HCT116 (cell line): ENCODE results near the gene LYSMD2. TPM values are rescaled to one million over a fixed set of nuclear protein-coding genes. Genes with fewer than 3 reads are reported as not detected.

Experiments
- ATAC-seq: fragments of 200-7000 bp; cut with Tn5 transposase; 2 replicates; pipeline ENCODE4 v1.9.1; 2020; ENCODE audit warnings: mild to moderate bottlenecking, moderate library complexity
- BruUV-seq: library from RNA; stranded (reverse); fragments of 400-500 nt; replicated peaks from 2 replicates; lab custom pipeline; 2021; lab: Mats Ljungman, UMichigan
- CTCF ChIA-PET: fragments of 300-600 bp; sonication (Branson Sonifier 250); formaldehyde crosslinking; loops from one replicate; lab custom pipeline; 2021; ENCODE audit warnings: antibody characterized with exemption; lab: Charles Lee
- POLR2A ChIA-PET: fragments of 300-600, 350-600 bp; sonication (Branson Sonifier 250); formaldehyde crosslinking; loops from one replicate; lab custom pipeline; 2021; ENCODE audit warnings: antibody characterized with exemption; lab: Charles Lee
- RAD21 ChIA-PET, 2 experiments: fragments of 300-600 bp; sonication (Branson Sonifier 250); formaldehyde crosslinking; loops; one replicate each; lab custom pipeline; 2023; ENCODE audit warnings: low total read pairs in 2 of 2; ENCODE audit not compliant: uncharacterized antibody in 2 of 2, unreplicated experiment in 2 of 2, low non-redundant PET in 1 of 2; lab: Charles Lee
- DNase-seq: peaks from one replicate; pipeline ENCODE4 v3.0.0-alpha.2; 2010; ENCODE audit warnings: low read depth, low spot score
- H2AFZ ChIP-seq: fragments of 200-600 bp; shearing (Covaris generic), sonication (generic); 2 replicates; pipeline ENCODE4 v1.6.1; 2017; ENCODE audit warnings: low read depth, mixed run types, mixed read lengths, antibody characterized with exemption, low read length; ENCODE audit not compliant: poor library complexity, severe bottlenecking
- H3K27ac ChIP-seq: 2 replicates; pipeline ENCODE4 v1.5.1; 2012; ENCODE audit warnings: low read depth, low read length
- H3K27me3 ChIP-seq: fragments of 200-600 bp; sonication (generic); 2 replicates; pipeline ENCODE4 v1.6.1; 2016; ENCODE audit warnings: mixed run types, low read length, mixed read lengths; ENCODE audit not compliant: insufficient read depth
- H3K36me3 ChIP-seq, 2 experiments: fragments of 200-500 bp in 1 of 2; fragments of 200-600 bp in 1 of 2; sonication (Bioruptor generic) in 1 of 2; sonication (generic) in 1 of 2; 2 replicates each; pipeline versions ENCODE4 v1.5.1 to v1.6.1; 2014 to 2016; ENCODE audit warnings: low read length in 2 of 2, inconsistent platforms in 1 of 2, mixed read lengths in 1 of 2, mixed run types in 1 of 2; ENCODE audit not compliant: insufficient read depth in 2 of 2, control insufficient read depth in 1 of 2
- H3K4me1 ChIP-seq, 2 experiments: fragments of 200-600 bp in 1 of 2; sonication (generic) in 1 of 2; 2 replicates each; pipeline versions ENCODE4 v1.5.1 to v1.6.1; 2012 to 2017; ENCODE audit warnings: low read length in 2 of 2, inconsistent platforms in 1 of 2, mild to moderate bottlenecking in 1 of 2, mixed read lengths in 1 of 2, mixed run types in 1 of 2, moderate library complexity in 1 of 2; ENCODE audit not compliant: insufficient read depth in 2 of 2, control insufficient read depth in 1 of 2
- H3K4me2 ChIP-seq: fragments of 200-600 bp; sonication (generic); 2 replicates; pipeline ENCODE4 v1.6.1; 2017; ENCODE audit warnings: mixed run types, low read length, mixed read lengths
- H3K4me3 ChIP-seq, 2 experiments: fragments of 200-600 bp in 1 of 2; sonication (generic) in 1 of 2; replicated peaks in 1 of 2; 2 replicates each; pipeline ENCODE4 v1.5.1; 2011 to 2016; ENCODE audit warnings: low read length in 2 of 2, control low read depth in 1 of 2, low read depth in 1 of 2, mild to moderate bottlenecking in 1 of 2, mixed read lengths in 1 of 2, mixed run types in 1 of 2
- H3K79me2 ChIP-seq: fragments of 200-600 bp; sonication (generic); 2 replicates; pipeline ENCODE4 v1.6.1; 2017; ENCODE audit warnings: mild to moderate bottlenecking, mixed run types, low read length, moderate library complexity, mixed read lengths; ENCODE audit not compliant: insufficient read depth
- H3K9ac ChIP-seq: fragments of 200-600 bp; sonication (generic); 2 replicates; pipeline ENCODE4 v1.6.1; 2016; ENCODE audit warnings: low read length, mixed read lengths
- H3K9me2 ChIP-seq: fragments of 200-600 bp; sonication (generic), shearing (Covaris generic); 2 replicates; pipeline ENCODE4 v1.6.1; 2017; ENCODE audit warnings: mixed run types, mild to moderate bottlenecking, moderate library complexity; ENCODE audit not compliant: insufficient read depth
- H3K9me3 ChIP-seq, 2 experiments: fragments of 200-500 bp in 1 of 2; fragments of 200-600 bp in 1 of 2; sonication (Bioruptor generic) in 1 of 2; sonication (generic) in 1 of 2; 2 replicates each; pipeline ENCODE4 v1.6.1; 2014 to 2017; ENCODE audit warnings: low read length in 2 of 2, mixed read lengths in 2 of 2, inconsistent platforms in 1 of 2, low read depth in 1 of 2, mild to moderate bottlenecking in 1 of 2, mixed run types in 1 of 2, moderate library complexity in 1 of 2; ENCODE audit not compliant: control insufficient read depth in 1 of 2, insufficient read depth in 1 of 2
- H4K20me1 ChIP-seq: fragments of 200-600 bp; sonication (generic), shearing (Covaris generic); 2 replicates; pipeline ENCODE4 v1.6.1; 2017; ENCODE audit warnings: mixed run types, mild to moderate bottlenecking, moderate library complexity; ENCODE audit not compliant: insufficient read depth
- ATF3 ChIP-seq: IDR thresholded peaks from 2 replicates; pipeline ENCODE4 v1.6.1; 2012
- CBX3 ChIP-seq: IDR thresholded peaks from 2 replicates; pipeline ENCODE4 v1.6.1; 2012; ENCODE audit warnings: low read depth
- CEBPB ChIP-seq: IDR thresholded peaks from 2 replicates; pipeline ENCODE4 v1.6.1; 2012; ENCODE audit warnings: low read depth
- CTCF ChIP-seq, 3 experiments: fragments of 200-600 bp in 1 of 3; sonication (generic) in 1 of 3; IDR thresholded peaks in 2 of 3; conservative IDR thresholded peaks in 1 of 3; 2 replicates each; pipeline ENCODE4 v1.5.1; 2012 to 2017; ENCODE audit warnings: low read depth in 2 of 3, low read length in 2 of 3, antibody characterized with exemption in 1 of 3, borderline replicate concordance in 1 of 3, control low read depth in 1 of 3, mild to moderate bottlenecking in 1 of 3, mixed read lengths in 1 of 3, mixed run types in 1 of 3, moderate library complexity in 1 of 3; ENCODE audit not compliant: insufficient read depth in 1 of 3
- EGR1 ChIP-seq: IDR thresholded peaks from 2 replicates; pipeline ENCODE4 v1.6.1; 2012; ENCODE audit warnings: low read depth
- ELF1 ChIP-seq: IDR thresholded peaks from 2 replicates; pipeline ENCODE4 v1.6.1; 2012; ENCODE audit warnings: low read depth, borderline replicate concordance
- EZH2phosphoT487 ChIP-seq: fragments of 200-600 bp; IDR thresholded peaks from 2 replicates; pipeline ENCODE4 v1.6.1; 2018; ENCODE audit warnings: antibody characterized with exemption, borderline replicate concordance
- FOSL1 ChIP-seq: IDR thresholded peaks from 2 replicates; pipeline ENCODE4 v1.6.1; 2012; ENCODE audit warnings: low read depth
- JUND ChIP-seq: IDR thresholded peaks from 2 replicates; pipeline ENCODE4 v1.6.1; 2012
- POLR2A ChIP-seq: IDR thresholded peaks from 2 replicates; pipeline ENCODE4 v1.7.0; 2011; ENCODE audit warnings: borderline replicate concordance; ENCODE audit not compliant: insufficient read depth, insufficient read length; ENCODE audit errors: extremely low read depth
- POLR2AphosphoS5 ChIP-seq: IDR thresholded peaks from 2 replicates; pipeline ENCODE4 v1.6.1; 2011; ENCODE audit warnings: mild to moderate bottlenecking, low read depth, low read length, moderate library complexity
- REST ChIP-seq: IDR thresholded peaks from 2 replicates; pipeline ENCODE4 v1.6.1; 2012; ENCODE audit warnings: low read depth
- SIN3A ChIP-seq: IDR thresholded peaks from 2 replicates; pipeline ENCODE4 v1.6.1; 2012; ENCODE audit warnings: low read depth
- SP1 ChIP-seq: IDR thresholded peaks from 2 replicates; pipeline ENCODE4 v1.6.1; 2012; ENCODE audit warnings: low read depth
- SRF ChIP-seq: IDR thresholded peaks from 2 replicates; pipeline ENCODE4 v1.6.1; 2012; ENCODE audit warnings: low read depth
- TCF7L2 ChIP-seq: IDR thresholded peaks from 2 replicates; pipeline ENCODE4 v1.7.0; 2011; ENCODE audit warnings: borderline replicate concordance, inconsistent platforms; ENCODE audit not compliant: insufficient read depth, insufficient read length; ENCODE audit errors: extremely low read depth
- YY1 ChIP-seq: IDR thresholded peaks from 2 replicates; pipeline ENCODE4 v1.6.1; 2011; ENCODE audit warnings: low read length, low read depth, moderate library complexity, mild to moderate bottlenecking; ENCODE audit not compliant: insufficient replicate concordance; ENCODE audit errors: extremely low read depth
- ZBTB33 ChIP-seq: IDR thresholded peaks from 2 replicates; pipeline ENCODE4 v1.6.1; 2011; ENCODE audit warnings: mild to moderate bottlenecking, low read length, moderate library complexity; ENCODE audit not compliant: insufficient replicate concordance; ENCODE audit errors: extremely low read depth
- ZFX ChIP-seq: fragments of 450-650 bp; IDR thresholded peaks from 2 replicates; pipeline ENCODE4 v1.6.1; 2017
- ZNF274 ChIP-seq: fragments of 200-500 bp; sonication (Bioruptor generic); IDR thresholded peaks from 2 replicates; pipeline ENCODE4 v1.6.1; 2014; ENCODE audit warnings: mild to moderate bottlenecking, low read depth, low read length, inconsistent platforms
- intact Hi-C: fragments of 100-400 bp; cut with micrococcal nuclease; formaldehyde crosslinking; loops from 2 replicates; pipeline ENCODE4 v1.10.0; 2022
- total RNA-seq: library from RNA; stranded (reverse); gene quantifications from one replicate; pipeline ENCODE4 v1.2.1, GENCODE V29; 2021; ENCODE audit not compliant: unreplicated experiment

Gene LYSMD2
- total RNA-seq, 1 experiment from 2014 or later: 10.8 TPM

GRCh38 chr15:51720201-51720995 lies 17.1 kb downstream of the LYSMD2 start:
- ATAC-seq: no peak
- POLR2A ChIA-PET: no interaction called here
- no peaks in the 10 kb centered on the region for H3K9me2 ChIP-seq
- 0 out of 4 replicates have a peak, but pooled peaks cover 0 to 2% of the 10 kb centered on the region in 2 experiments for H3K36me3 ChIP-seq
- no peaks in the 10 kb centered on the region for H3K4me1 ChIP-seq
- TF ChIP-seq SIN3A: no peak
- TF ChIP-seq FOSL1: no peak
- no peak for TF ChIP-seq POLR2A
- TF ChIP-seq TCF7L2: no peak
- no peak for TF ChIP-seq YY1
- TF ChIP-seq EGR1: no peak
- TF ChIP-seq ATF3: no peak
- no peak for TF ChIP-seq EZH2phosphoT487
- no peak for TF ChIP-seq CTCF (IDR thresholded peaks at IDR 0.05 in 2 of 3, conservative IDR thresholded peaks at IDR 0.05 in 1 of 3; ENCODE audit: borderline replicate concordance in 1 of 3, insufficient read depth in 1 of 3, low read depth in 2 of 3, low read length in 2 of 3)
- TF ChIP-seq ZFX: no peak
- TF ChIP-seq ZBTB33: no peak
- TF ChIP-seq ELF1: no peak
- TF ChIP-seq CBX3: no peak
- no peak for TF ChIP-seq REST
- TF ChIP-seq POLR2AphosphoS5: no peak
- TF ChIP-seq ZNF274: no peak
- no peak for TF ChIP-seq SRF
- no peak for TF ChIP-seq JUND
- no peak for TF ChIP-seq SP1
- TF ChIP-seq CEBPB: no peak
- TF ChIP-seq, all 23 proteins: peak for 0
- H3K79me2 ChIP-seq: no peaks in the 10 kb centered on the region
- BruUV-seq: no TSS peak
- no peaks in the 10 kb centered on the region for H4K20me1 ChIP-seq
- no peak for DNase-seq
- no peak overlapping the region for H3K9ac ChIP-seq
- H2AFZ ChIP-seq: no peak overlapping the region
- H3K27ac ChIP-seq: no peak overlapping the region
- no peaks in the 10 kb centered on the region for H3K27me3 ChIP-seq
- no peak overlapping the region for H3K4me2 ChIP-seq
- H3K4me3 ChIP-seq: no peak overlapping the region
- ChIA-PET CTCF (no interaction called here), RAD21 (no interaction called here)
- H3K9me3 ChIP-seq: no peaks in the 10 kb centered on the region
- intact Hi-C loops: no loop called here
